Measurements from ENCODE around the gene SIAE.

The SIAE gene

GRCh38 chr11:124673333-124674167, at the start of gene SIAE, which contains the start of gene SPA17:
Gene SIAE (minus strand): TSS chr11:124673739. CDS start chr11:124673708, 31 bp downstream.
Gene SPA17 (plus strand): TSS chr11:124673904. CDS start chr11:124675265, 1,361 bp downstream.
- DNase-seq = peak; percentile 93

GRCh38 chr11:124722176-124722575, 48.6 kb upstream of the SIAE start:
- no peak for DNase-seq

- no peak for DNase-seq
These were observed 46.0 kb upstream of the SIAE start for GRCh38 chr11:124719534-124719933.

GRCh38 chr11:124718801-124719200, 45.3 kb upstream of the SIAE start:
- DNase-seq = no peak

- peak; percentile 17 for DNase-seq
These were observed 44.5 kb upstream of the SIAE start for GRCh38 chr11:124717786-124718651.

GRCh38 chr11:124717421-124717785, 43.9 kb upstream of the SIAE start:
- DNase-seq = no peak

- DNase-seq = no peak
These were observed 43.1 kb upstream of the SIAE start for GRCh38 chr11:124716591-124716990.

- no peak for DNase-seq
These were observed 38.9 kb upstream of the SIAE start for GRCh38 chr11:124712392-124712791.

GRCh38 chr11:124707829-124708228, 34.3 kb upstream of the SIAE start:
- DNase-seq = no peak

GRCh38 chr11:124700028-124700427, 26.5 kb upstream of the SIAE start:
- no peak for DNase-seq

GRCh38 chr11:124699547-124699946, 26.0 kb upstream of the SIAE start:
- DNase-seq = no peak

GRCh38 chr11:124693142-124693541, 19.6 kb upstream of the SIAE start:
- no peak for DNase-seq

- DNase-seq = no peak
These were observed 8.9 kb upstream of the SIAE start for GRCh38 chr11:124682443-124682842.

GRCh38 chr11:124681421-124681820, 7.9 kb upstream of the SIAE start:
- no peak for DNase-seq

- no peak for DNase-seq
These were observed 4.9 kb upstream of the SIAE start for GRCh38 chr11:124678416-124678815.

GRCh38 chr11:124676386-124676785, 2.8 kb upstream of the SIAE start:
- DNase-seq = no peak

GRCh38 chr11:124674571-124674970, 1.0 kb upstream of the SIAE start:
- DNase-seq = no peak

- DNase-seq = no peak
These were observed 604 bp upstream of the SIAE start for GRCh38 chr11:124674168-124674517.

GRCh38 chr11:124672536-124673215, 863 bp downstream of the SIAE start:
- DNase-seq = no peak

GRCh38 chr11:124670732-124671131, 2.8 kb downstream of the SIAE start:
- DNase-seq = peak; percentile 47

- DNase-seq = peak; percentile 67
These were observed 4.3 kb downstream of the SIAE start for GRCh38 chr11:124669193-124669592.

- DNase-seq = no peak
These were observed 5.9 kb downstream of the SIAE start for GRCh38 chr11:124667601-124668000.

GRCh38 chr11:124663861-124664260, 9.7 kb downstream of the SIAE start:
- no peak for DNase-seq
